ENCODE data around the gene C9.

GRCh38 chr5:39413771-39414170 is 49.5 kb upstream of the C9 start:
- no peak for TF ChIP-seq RAD21 (IDR thresholded peaks at IDR 0.05; ENCODE audit: low read length)
- TF ChIP-seq BHLHE40 (IDR thresholded peaks at IDR 0.05; ENCODE audit: low read depth, low read length) = no peak
- TF ChIP-seq ELK1 (IDR thresholded peaks at IDR 0.05; ENCODE audit: borderline replicate concordance, low read depth, low read length) = no peak
- TF ChIP-seq CTCF (conservative IDR thresholded peaks at IDR 0.05; ENCODE audit: low read depth, low read length) = no peak
- no peak for TF ChIP-seq RFX5 (IDR thresholded peaks at IDR 0.05; ENCODE audit: low read depth, low read length)
- TF ChIP-seq USF2 (IDR thresholded peaks at IDR 0.05; ENCODE audit: low read depth, low read length) = no peak
- no peak for TF ChIP-seq POLR2A (IDR thresholded peaks at IDR 0.05; ENCODE audit: low read depth, low read length)
- no peak for TF ChIP-seq MXI1 (IDR thresholded peaks at IDR 0.05; ENCODE audit: borderline replicate concordance, low read depth, low read length)
- TF ChIP-seq CHD1 (IDR thresholded peaks at IDR 0.05; ENCODE audit: low read depth, low read length) = no peak
- TF ChIP-seq MAFK (IDR thresholded peaks at IDR 0.05; ENCODE audit: low read depth, low read length) = no peak
- TF ChIP-seq SMC3 (IDR thresholded peaks at IDR 0.05; ENCODE audit: low read depth, low read length) = no peak
